ENCODE measurements around the gene GAMT.

Gene GAMT

DNA sequence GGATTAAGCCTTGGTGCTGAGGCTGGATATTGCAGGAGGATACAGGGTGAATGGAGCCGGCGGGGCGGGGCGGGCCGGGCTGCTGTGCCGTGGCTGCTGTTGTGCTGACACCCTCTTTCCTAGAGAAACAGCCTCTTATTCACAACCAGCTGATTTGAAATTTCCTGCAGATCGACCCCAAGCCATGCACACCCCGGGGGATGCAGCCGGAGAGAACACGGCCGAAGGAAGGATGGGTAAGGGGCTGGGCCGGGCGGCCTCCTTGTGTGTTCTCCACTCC, 17.1 kb upstream of the GAMT start:
- DNase-seq, result no peak

DNA sequence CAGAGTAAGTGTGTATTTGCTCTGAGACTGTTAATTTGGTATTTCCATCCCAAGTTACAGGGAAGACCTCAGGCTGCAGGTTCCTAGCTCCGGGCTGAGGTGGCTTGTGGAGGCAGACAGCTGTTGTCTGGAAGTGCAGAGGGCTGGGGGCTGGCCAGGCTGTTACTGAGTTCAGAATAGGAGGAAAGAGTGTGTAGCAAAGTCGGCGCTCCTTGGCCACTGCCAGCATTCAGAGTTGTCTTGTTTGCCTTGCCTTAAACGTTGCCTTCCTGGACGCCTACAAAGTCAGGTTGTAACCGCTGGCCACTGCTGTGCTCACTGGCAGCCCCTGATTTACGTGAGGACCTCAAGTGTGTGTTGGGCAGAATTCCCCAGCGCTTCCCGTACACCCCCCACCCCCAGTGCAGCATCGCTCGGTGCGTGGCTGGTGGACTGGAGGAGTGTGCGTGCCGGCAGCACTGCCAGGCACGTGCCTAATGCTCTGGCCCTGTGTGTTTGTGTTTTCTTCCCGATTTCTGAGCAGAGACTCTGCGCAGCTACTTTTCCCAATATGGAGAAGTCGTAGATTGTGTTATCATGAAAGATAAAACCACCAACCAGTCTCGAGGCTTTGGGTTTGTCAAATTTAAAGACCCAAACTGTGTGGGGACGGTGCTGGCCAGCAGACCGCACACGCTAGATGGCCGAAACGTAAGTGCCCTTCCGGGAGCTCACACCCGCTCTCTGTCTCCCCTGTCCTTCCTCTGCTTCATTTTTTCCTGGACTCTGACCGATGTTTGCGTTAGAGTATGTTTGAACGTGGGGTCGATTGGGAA, 16.5 kb upstream of the GAMT start:
- DNase-seq, result no peak

DNA sequence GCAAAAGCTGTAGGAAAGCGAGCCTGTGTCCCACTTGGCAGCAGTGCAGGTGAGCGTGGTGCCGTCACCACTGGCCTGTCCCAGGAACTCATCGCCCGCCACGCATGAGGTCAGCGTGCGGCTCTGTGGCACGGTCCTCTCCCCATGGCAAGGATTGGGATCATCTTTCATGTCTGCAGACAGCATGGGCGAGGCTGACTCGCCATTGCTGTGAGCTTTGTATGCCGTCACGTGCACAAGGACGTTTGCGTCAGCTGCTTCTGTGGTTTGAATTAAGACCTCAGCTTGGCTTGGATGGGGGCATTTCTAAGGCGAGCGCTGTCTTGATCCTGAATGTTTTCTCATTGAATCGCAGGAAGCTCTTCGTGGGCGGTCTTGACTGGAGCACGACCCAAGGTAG, 15.8 kb upstream of the GAMT start:
- DNase-seq, result no peak

DNA sequence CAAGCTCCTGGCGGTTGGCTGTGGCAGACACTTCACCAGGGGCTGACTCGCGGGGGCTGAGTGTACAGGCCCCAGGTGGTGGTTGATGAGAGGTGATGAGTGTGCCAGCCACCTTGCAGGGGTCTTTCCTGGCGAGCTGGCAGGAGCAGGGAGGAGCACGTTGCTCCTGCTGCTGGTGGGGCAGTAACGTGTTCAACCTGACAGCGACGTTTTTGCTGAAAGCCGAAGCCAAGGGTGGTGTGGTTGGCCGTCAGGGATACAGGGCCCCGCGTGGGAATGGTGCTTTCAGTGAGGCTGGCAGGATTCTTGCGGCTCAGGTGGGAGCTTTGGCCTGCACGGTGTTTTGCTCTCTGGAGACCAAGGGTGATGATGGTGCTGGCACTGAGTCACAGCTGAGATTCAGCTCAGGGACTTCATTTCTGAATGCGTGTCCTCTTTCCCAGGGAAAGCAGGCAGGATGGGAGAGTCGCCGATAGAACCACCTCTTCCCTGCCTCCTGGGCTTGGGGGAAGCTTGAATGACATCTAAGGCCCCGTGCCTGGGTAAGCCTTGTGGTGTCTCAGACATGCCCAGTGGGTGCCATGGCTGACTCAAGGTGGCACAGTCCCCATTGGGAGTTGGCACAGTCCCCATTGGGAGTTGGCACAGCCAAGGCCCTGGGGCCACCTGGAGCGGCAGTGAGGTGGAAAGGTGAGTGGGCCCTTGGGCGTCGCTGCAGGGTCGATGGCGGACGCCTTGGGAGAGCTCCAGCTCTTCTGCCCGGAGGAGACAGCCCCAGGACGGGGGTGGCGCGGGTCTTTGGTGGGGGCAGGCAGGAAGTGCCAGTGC, 14.9 kb upstream of the GAMT start:
- DNase-seq, result no peak

DNA sequence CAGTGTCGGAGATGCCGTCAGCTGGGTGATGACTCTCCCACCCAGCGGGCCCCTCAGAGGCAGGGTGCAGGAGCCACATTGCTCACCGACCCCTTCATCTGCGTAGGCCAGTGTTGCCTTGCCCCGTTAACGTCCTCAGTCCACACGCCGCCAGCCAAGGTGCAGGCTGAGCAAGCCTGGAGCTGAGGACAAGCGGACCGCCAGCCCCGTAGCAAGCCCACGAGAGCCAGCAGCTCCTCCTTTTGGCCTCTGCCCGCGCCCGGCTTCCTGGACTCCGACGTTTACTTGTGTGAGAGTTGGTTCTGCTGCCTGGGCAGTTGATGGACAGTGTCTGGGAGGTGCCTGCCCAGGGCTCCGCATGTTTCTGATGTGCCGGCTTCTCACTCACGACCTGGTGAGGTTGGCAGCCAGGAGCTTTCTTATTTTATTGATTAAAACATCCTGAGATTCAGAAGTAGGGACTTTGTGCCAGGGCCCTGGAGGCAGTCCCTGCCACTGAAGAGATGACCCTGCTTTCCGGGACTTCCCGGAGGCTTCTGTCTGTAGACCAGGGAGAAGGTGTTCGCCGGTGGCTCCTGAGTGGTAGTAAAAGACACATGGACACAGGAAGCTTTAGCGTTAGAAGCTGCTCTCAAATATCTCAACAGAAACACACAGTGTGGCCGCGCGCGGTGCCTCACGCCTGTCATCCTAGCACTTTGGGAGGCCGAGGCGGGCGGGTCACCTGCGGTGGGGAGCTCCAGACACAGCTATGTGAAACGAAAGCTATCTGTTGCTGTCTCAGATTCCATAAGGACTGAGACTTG, 11.9 kb upstream of the GAMT start:
- DNase-seq, result no peak

DNA sequence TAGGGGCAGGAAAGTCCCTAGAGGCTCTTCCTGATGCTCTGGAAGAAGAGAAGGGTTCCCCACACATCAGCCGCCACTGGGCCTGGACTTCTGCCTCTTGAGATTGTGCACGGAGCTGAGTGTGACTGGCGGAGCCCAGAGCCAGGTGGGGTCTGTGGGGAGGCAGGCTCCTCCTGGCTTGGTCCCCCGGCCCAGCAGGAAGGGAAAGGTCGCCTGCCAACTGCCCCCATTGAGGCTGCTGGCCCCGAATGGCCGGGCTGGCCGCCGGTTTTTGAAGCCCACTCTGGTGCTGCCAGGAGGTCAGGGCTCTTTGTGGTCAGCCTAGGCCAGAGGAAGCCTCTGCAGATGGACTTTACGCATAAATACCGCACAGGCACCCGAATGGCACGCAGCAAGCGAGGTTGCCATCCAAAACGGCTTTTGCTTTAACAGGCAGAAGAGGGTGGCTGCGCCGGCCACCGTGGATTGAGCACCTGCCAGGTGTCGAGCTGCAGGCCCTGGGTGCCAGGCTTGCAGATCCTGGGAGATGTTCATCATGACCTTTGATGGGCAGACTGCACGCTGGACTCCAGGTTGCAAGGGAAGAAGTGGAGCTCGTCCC, 11.1 kb upstream of the GAMT start:
- DNase-seq, result no peak

DNA sequence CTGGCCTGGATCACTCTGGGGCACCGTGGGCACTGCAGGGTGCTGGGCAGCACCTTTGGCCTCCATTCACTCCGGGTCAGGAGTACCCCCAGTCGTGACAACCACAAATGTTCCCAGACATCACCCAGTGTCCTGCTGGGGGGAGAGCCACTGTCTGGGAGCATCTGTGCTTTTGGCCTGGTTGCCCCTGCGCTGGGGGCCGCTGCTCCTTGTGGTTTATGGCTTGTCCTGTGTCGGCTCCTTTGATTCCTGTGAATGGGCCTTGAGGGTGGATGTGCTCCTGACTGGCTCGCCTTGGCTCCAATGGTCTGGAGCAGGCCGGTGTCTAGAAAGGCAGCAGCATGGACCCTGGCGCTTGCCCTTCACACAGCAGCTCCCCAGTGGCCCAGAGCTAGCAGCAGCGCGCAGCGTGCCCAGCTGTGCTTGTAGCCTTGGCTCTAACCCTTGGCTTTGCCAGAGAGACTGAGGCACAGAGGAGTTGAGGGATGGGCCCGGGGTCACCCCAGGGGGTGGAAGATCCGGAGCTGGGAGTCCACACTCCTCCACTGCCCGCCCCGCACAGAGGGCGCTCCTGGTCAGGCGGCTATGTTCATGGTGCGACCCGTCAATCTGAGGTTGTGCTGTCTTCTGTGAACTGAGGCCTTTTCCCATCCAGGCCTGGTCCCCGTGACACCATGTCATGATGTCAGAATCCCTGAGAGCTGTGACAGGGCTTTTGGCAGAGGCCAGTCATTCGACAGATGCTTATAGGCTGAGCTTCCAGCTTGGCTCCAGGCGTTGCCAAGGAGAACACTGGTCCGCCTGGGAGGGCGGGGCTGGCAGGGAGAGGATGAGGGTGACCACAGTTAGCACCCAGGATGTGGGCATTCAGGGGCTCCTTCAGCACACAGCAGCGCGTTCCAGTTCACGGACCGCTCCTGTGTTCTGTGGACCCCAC, 10.2 kb upstream of the GAMT start:
- DNase-seq, result peak; percentile 48

DNA sequence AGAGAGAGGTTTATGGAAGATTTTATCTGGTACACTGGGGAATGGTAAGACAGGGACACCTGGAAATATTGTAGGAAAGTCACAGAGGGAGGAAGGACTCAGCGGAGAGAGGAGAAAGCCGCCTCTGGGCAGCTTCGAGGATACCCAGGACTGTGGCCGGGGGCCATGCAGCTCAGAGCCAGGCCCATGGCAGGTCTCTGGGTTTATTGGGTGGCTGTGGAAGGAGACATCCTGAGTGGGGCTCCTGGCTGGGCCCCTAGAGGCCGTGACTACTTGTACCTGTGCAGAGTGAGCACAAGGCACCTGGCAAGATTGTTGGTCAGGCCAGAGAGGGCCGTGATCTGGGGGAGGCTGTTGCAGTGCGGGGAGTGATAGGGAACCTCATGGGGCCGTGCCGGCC, 9.4 kb upstream of the GAMT start:
- DNase-seq, result no peak

DNA sequence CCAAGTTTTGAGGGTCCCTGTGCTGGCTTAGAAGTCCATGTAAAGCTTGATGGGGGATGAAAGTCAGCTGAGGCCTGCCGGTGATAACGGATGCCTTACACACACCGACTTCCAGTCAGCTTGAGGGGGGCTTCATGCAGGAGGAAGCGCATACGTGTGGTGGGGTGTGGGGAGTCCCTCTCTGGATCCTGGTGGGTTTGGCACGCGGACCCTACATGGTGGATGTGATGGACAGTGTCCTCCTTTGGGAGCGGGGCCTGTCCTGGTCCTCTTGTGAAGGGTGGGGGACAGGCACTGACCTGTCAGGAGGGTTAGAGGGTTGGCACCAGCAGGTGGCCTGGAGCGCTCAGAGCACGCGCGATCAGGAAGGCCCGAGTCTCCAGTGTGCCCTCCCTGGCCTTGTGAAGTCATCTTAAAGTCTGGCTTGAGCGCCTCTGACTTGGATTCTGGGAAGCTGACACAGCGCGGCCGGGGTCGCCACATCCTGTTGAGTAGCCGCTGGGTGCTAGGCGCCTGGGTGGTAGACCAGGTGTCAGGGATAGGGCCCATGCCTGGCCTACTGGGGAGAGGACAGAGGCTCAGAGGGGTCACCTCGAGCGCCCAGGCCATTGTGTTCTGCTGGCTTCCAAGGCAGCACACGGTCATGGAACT, 8.9 kb upstream of the GAMT start:
- peak; percentile 27 for DNase-seq

DNA sequence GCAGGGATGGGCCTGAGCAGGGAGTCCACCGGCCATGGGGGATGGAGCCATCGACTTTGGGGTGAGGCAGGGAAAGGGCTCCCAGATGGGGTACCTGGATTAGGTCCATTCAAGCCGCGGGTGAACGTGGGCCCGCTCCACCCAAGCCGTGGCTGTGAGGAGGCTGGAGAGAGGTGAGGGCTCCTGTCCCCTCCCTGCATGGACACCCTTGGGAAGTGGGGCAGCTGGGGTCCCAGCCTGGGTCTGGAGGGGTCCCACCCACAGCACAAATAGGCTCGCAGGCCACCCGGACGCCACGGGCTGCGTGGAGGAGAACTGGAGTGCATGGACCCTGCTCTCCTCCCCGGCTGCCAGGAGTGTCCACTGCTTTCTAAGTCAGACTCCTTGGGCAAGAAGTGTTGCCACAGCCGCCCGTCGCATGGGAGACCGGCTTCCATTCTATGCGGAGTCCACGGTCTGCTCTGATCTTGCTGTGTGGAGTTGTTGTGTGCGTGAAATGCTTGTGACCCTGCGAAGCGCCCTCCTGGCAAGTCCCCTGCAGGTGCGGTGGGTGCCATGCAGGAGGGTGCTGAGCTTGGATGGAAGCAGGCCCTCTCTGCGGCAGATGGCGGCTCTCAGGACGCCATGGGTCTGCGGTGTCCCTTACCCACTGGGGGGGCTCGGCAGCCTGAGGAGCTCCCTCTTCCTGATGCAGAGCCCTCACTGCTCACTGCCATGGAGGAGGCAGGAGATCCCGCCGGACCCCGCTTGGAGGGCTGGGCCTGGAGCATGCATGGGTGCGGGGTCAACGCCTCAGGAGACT, 8.1 kb upstream of the GAMT start:
- DNase-seq, result no peak

DNA sequence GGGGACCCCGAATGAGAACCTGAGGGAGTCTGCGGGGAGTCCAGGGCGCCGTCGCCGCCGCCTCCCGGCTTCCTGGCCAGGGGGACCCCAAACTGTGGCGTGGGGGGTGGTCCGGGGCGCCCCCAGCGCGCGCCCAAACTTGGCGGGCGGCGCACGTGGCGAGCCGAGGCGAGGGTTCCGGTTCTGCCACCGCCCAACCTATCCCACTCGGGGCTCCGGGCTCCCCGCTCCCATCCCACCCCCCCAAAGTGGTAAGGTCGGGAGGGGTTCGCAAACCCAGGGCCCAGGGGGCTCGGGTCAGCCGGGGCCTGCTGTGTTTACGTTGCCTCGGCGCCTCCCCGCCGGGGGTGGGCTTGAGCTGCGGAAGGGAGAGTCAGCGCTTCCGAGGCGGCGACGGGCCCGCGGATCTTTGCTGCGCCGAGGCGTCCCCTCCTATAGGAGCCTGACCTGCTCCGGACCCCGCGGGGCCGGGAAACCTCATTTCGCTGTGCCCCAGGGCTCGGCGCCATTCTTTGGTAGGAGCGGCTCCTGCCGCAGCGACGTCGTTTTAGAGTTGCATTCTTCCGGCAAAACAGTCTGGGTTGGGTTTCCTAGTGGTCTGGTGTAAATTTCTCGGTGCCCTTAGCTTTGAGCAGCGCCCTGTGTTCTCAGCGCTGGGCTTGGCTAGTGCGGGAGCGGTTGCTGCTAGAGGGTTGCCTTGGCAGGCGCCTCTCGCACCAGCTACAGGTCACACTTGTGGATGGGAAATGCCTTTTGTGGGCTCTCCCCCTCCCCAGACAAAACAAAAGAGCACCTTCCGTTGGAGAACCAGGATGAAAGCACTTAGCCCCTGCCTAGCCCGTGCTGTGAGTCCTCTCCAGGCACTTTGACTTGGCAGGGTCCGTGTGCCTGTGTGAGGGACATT, 7.2 kb upstream of the GAMT start:
- peak; percentile 64 for DNase-seq

DNA sequence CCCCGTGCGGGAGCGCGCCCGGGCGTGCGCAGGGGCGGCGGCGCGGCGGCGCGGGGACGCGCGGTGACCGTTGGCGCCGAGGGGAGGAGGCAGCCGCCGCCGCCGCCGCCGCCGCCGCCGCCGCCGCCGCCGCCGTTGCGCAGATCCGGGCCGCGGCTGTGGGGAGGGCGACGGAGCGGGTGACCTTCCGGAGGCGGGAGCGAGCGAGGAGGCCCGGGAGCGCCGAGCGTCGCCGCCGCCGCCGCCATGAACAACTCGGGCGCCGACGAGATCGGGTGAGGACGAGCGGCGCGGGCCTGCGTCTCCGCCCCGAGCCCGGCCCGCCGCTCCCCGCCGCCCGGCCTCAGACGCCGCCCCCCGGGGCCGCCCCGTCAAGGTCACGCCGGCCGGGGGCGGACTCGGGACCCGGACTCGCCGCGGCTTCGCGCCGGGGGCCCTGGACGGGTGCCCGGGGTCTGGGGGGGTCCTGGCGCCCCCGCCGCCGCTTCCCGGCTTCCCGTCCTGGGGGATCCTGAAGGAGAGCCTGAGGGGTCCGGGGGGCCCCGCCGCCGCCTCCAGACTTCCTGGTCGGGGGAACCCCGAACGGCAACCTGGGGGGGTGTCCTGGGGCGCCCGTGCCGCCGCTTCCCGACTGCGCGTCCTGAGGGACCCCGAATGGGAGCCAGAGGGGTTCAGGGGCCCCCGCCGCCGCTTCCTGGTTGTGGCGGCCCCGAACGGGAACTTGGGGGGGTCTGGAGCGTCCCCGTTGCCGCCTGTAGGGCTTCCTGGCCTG, 6.4 kb upstream of the GAMT start, which contains the start of gene DAZAP1:
TSS of gene DAZAP1 (plus strand) at position 59 of the 772 bp plus-strand sequence. CDS start at position 247, 188 bp downstream.
- DNase-seq, result no peak

DNA sequence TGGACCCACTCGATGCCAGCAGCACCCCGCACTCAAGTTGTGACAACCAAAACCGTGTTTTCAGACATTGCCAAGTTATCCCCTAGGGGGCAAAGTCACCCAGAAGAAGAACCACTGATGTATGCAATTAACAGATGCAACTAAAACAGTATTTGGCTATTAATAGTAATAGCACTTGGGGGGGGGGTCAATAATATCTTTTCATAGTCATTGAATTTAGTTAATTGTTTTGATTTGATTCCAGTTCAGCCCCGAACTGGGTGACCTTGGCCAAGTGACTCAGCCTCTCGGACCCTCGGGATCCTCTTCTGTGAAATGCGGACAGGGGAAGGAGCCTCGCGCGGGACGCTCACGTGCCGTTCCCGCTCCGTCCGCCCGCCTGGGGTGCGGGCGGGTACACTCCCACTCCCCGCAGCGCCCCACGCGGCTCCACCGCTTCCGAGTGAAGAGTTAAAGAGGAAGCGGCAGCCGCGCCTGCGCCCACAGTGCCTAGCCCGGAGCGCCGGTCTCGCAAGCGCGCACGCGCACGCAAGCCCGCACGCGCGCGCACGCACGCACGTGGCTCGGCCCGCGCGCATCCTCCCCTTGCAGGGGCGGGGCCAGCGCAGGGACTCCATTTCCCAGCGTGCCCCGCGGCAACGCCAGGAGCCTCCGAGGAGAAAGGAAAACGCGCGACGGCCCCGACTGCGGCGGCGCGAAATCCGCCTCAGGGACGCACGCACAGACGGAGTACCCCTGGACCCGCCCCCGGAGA, 5.6 kb upstream of the GAMT start:
- peak; percentile 99 for DNase-seq

DNA sequence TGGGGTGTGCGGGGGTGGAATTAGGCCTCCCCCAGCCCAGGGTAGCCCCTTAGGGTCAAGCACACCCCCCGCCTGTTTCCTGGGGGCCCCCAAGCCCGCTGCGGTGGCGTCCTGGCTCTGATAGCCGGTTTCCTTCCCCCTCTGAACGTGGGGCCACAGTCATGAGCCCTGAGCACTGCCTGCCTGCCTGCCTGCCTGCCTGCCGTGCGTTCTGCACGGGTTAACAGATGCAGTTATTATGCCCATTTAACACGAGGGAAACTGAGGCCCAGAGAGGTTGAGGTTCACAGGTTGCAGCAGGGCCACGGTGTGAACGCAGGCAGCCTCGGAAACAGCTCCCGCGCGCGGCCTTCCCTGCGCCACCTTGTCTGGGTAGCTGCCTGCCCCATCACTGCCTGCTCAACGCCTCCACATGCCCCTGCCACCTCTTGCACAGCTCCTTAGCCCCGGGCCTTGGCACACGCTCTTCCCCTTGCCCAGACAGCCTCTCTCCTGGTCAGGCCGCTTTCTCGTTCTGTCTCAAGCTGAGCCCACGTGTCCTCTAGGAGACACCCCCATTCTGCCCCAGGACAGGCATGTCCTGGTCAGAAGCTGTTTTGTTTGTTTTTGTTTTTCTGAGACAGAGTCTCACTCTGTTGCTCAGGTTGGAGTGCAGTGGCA, 1.2 kb upstream of the GAMT start:
- no peak for DNase-seq

DNA sequence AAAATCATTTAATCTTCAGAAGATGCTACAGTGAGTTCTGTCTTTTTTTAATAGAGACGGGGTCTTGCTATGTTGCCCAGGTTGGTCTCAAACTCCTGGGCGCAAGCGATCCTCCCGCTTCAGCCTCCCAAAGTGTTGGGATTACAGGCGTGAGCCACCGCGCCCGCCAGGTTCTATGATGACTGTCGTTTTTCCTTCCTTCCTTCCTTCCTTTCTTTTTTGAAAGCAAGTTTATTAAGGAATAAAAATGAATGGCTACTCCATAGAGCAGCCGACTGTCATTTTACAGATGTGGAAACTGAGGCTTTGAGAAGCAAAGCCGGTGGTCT, 511 bp upstream of the GAMT start:
- DNase-seq, result no peak

DNA sequence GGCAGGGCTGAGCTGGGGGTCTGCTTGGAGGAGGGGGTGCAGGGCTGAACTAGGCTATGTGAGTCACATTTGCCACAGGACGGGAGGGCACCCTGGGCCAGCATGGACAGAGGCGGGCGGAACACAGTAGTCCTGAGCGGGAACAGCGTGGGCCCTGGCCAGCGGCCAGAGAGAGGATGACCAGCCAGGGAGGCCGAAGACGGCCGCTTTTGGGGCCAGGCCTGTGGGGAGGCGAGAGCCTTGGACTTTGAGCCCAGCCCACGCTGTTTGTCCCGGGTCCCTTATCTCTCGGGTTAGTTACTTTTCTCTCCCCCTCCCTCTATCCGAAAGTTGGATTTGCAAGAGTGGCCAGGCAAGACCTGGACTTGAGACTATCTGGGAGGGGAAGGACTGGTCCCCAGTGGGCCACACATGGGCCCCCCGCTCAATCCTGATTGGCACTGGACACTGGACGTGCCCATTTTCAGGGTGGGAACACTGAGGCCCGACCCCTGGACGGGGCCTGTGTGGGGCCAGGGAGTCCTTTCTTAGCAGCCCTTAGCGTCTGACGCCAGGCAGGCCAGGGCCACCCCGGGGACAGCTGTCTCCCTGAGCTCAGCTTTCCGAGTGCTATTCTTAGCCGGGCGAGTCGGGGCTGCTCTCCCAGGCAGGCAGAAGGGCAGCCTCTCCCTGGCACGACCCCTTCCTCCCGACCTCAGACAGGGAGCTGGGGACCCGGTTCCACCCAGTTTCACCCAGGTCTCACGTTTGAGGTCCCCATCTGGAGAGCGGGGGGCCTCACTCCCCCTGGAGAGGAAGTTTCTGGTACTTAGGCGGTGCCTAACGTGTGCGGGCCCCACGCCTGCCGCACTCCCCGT, 833 bp downstream of the GAMT start:
- peak; percentile 74 for DNase-seq

All from DMS53 (cell line).